Fibroblast of lung (primary cell): Measurements from ENCODE around the gene TCEAL2. TPM values are rescaled to one million over a fixed set of nuclear protein-coding genes. Genes with fewer than 3 reads are reported as not detected.
"Not testable (repeated sequence)": the region's sequence is repeated elsewhere in the genome, so short reads cannot be mapped to it uniquely, and the experiment has no call there.

Experiments
- DNase-seq, 2 donors: peaks; one replicate each; pipeline versions ENCODE4 v3.0.0 to v3.0.0-alpha.2; 2010; ENCODE audit warnings: low read depth in 2 of 2
- H2AFZ ChIP-seq: 2 replicates; pipeline ENCODE4 v1.5.1; 2012; ENCODE audit warnings: low read length, control low read depth, inconsistent platforms
- H3K27ac ChIP-seq: 2 replicates; pipeline ENCODE4 v1.5.1; 2011; ENCODE audit warnings: low read length, control low read depth; ENCODE audit not compliant: insufficient read depth
- H3K27me3 ChIP-seq: 2 replicates; pipeline ENCODE4 v1.5.1; 2011; ENCODE audit warnings: mild to moderate bottlenecking, low read length; ENCODE audit not compliant: control insufficient read depth, insufficient read depth
- H3K36me3 ChIP-seq: 2 replicates; pipeline ENCODE4 v1.5.1; 2011; ENCODE audit warnings: low read length; ENCODE audit not compliant: control insufficient read depth, insufficient read depth
- H3K4me1 ChIP-seq: 2 replicates; pipeline ENCODE4 v1.5.1; 2011; ENCODE audit warnings: low read length; ENCODE audit not compliant: control insufficient read depth, insufficient read depth; ENCODE audit errors: extremely low read depth
- H3K4me2 ChIP-seq: 2 replicates; pipeline ENCODE4 v1.5.1; 2011; ENCODE audit warnings: low read length, control low read depth; ENCODE audit not compliant: insufficient read depth; ENCODE audit errors: extremely low read depth
- H3K4me3 ChIP-seq, 4 experiments: fragments of 200-600 bp in 1 of 4; sonication (generic) in 1 of 4; replicated peaks in 1 of 4; 2 replicates each; pipeline ENCODE4 v1.5.1; 2011 to 2016; ENCODE audit warnings: low read length in 4 of 4, low read depth in 3 of 4, mild to moderate bottlenecking in 3 of 4, control low read depth in 2 of 4, inconsistent platforms in 1 of 4, mixed read lengths in 1 of 4; ENCODE audit not compliant: insufficient read depth in 1 of 4; ENCODE audit errors: control extremely low read depth in 1 of 4
- H3K79me2 ChIP-seq: 2 replicates; pipeline ENCODE4 v1.5.1; 2012; ENCODE audit warnings: mild to moderate bottlenecking, low read length, inconsistent platforms; ENCODE audit not compliant: control insufficient read depth, insufficient read depth
- H3K9ac ChIP-seq: 2 replicates; pipeline ENCODE4 v1.5.1; 2011; ENCODE audit warnings: mild to moderate bottlenecking, low read length, control low read depth; ENCODE audit not compliant: insufficient read depth
- H3K9me3 ChIP-seq: 2 replicates; pipeline ENCODE4 v1.5.1; 2012; ENCODE audit warnings: low read depth, low read length; ENCODE audit not compliant: control insufficient read depth, insufficient read depth
- H4K20me1 ChIP-seq: 2 replicates; pipeline ENCODE4 v1.5.1; 2011; ENCODE audit warnings: low read length; ENCODE audit not compliant: control insufficient read depth, insufficient read depth; ENCODE audit errors: extremely low read depth
- EZH2 ChIP-seq: IDR thresholded peaks from 2 replicates; pipeline ENCODE4 v1.5.1; 2012; ENCODE audit warnings: low read length, control low read depth, mild to moderate bottlenecking; ENCODE audit errors: missing control alignments
- polyA plus RNA-seq, 2 donors: library from polyadenylated mRNA; depleted of rRNA in 1 of 2; stranded (reverse) in 1 of 2; unstranded in 1 of 2; fragments of >200 nt; gene quantifications; 2 replicates each; pipeline ENCODE4 v1.2.1, GENCODE V29; 2011 to 2012; ENCODE audit warnings: missing spikeins in 1 of 2
- total RNA-seq: library from RNA; depleted of rRNA; stranded (reverse); fragments of >200 nt; gene quantifications from 2 replicates; pipeline ENCODE4 v1.2.1, GENCODE V29; 2014
- TF ChIP-seq, protein P1 (sequence below), 2 donors: IDR thresholded peaks in 1 of 2; conservative IDR thresholded peaks in 1 of 2; 1 replicate in 1 of 2; 2 replicates in 1 of 2; pipeline ENCODE4 v1.5.1; 2011 to 2012; ENCODE audit warnings: low read length in 2 of 2, control low read depth in 1 of 2, inconsistent platforms in 1 of 2, low read depth in 1 of 2, mild to moderate bottlenecking in 1 of 2

The TCEAL2 gene
- total and polyA plus RNA-seq, 2 donors (not counting 1 experiment from before 2014, with no cell fraction given), result 0.17 TPM; not detected in 1

DNA sequence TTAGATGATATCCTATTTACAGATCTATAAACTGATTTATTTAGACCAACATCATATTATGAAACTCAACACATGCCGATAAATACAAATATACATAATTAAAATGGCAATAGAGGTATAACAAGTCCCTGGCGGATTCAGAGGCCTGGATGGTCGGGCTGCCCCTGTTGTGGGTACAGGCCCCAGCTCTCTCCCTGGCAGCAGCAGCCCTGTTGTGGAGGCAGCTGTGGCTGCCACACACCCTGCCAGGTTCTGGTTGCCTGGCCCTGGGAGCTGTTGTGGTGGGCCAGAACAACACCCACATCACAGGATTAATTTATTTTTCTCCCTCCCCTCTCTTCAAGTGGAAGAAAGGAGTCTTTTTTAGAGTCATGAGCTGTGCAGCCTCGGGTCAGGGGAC, 12.1 kb upstream of the TCEAL2 start:
- Histone ChIP-seq H3K79me2 (no peaks in the 10 kb centered on the region), H3K27ac (no peak overlapping the region), H2AFZ (no peak overlapping the region), H4K20me1 (no peaks in the 10 kb centered on the region), H3K27me3 (no peaks in the 10 kb centered on the region), H3K9me3 (no peaks in the 10 kb centered on the region), H3K9ac (no peak overlapping the region), H3K4me3 (no peak overlapping the region), H3K4me2 (no peak overlapping the region), H3K4me1 (no peaks in the 10 kb centered on the region), H3K36me3 (no peaks in the 10 kb centered on the region)
- TF ChIP-seq EZH2, result no peak
- TF ChIP-seq, protein P1, sequence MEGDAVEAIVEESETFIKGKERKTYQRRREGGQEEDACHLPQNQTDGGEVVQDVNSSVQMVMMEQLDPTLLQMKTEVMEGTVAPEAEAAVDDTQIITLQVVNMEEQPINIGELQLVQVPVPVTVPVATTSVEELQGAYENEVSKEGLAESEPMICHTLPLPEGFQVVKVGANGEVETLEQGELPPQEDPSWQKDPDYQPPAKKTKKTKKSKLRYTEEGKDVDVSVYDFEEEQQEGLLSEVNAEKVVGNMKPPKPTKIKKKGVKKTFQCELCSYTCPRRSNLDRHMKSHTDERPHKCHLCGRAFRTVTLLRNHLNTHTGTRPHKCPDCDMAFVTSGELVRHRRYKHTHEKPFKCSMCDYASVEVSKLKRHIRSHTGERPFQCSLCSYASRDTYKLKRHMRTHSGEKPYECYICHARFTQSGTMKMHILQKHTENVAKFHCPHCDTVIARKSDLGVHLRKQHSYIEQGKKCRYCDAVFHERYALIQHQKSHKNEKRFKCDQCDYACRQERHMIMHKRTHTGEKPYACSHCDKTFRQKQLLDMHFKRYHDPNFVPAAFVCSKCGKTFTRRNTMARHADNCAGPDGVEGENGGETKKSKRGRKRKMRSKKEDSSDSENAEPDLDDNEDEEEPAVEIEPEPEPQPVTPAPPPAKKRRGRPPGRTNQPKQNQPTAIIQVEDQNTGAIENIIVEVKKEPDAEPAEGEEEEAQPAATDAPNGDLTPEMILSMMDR (conservative IDR thresholded peaks at IDR 0.05 in 1 of 2, IDR thresholded peaks at IDR 0.05 in 1 of 2; ENCODE audit: low read depth in 1 of 2, low read length in 2 of 2), result no peak
- no peak for DNase-seq

DNA sequence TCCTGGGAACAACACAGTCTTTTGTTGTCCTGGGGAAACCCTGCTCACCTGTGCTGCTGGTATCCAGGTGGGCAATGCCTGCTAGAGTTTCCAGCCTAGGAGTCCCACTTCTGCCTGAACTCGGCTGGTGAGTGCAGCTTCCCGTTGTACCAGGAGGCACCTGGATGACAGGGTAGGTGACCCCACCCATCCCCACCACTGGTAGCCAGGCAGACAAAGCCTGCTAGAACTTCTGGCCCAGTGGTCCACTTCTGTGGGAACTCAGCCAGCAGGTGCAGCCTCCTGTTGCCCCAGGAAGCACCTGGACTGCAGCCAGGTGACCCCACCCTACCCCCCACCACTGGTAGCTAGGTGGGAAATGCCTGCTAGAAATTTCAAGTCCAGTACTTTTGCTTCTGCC, 9.7 kb upstream of the TCEAL2 start:
- H3K27ac ChIP-seq, result no peak overlapping the region
- no peaks in the 10 kb centered on the region for H3K79me2 ChIP-seq
- H3K27me3 ChIP-seq, result no peaks in the 10 kb centered on the region
- no peak for DNase-seq
- TF ChIP-seq, protein P1 (conservative IDR thresholded peaks at IDR 0.05 in 1 of 2, IDR thresholded peaks at IDR 0.05 in 1 of 2; ENCODE audit: low read depth in 1 of 2, low read length in 2 of 2), result no peak
- no peak for TF ChIP-seq EZH2
- no peak overlapping the region for H3K4me2 ChIP-seq
- H3K9me3 ChIP-seq, result no peaks in the 10 kb centered on the region
- no peak overlapping the region for H3K9ac ChIP-seq
- H4K20me1 ChIP-seq, result no peaks in the 10 kb centered on the region
- H3K4me3 ChIP-seq, result no peak overlapping the region
- H3K36me3 ChIP-seq, result no peaks in the 10 kb centered on the region
- no peak overlapping the region for H2AFZ ChIP-seq
- no peaks in the 10 kb centered on the region for H3K4me1 ChIP-seq

DNA sequence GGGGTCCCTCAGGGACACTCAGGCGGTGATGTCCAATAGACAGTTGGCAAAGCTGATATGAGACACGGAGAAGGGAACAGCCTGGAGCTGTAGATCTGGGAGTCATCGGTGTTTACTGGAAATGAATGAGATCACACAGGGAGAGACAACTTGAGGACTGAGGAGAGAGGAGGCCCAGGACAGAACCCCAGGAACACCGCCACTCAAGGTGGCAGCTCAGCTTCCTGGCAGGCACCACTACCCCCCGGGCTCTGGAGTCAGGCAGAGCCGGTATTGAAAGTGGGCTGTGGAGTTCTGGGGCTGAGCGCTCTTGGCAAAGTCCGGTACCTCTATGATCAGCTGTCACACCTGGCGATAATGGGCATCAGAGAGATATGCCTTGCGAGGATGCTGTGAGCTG, 465 bp upstream of the TCEAL2 start:
- not testable (repeated sequence) for H3K9me3 ChIP-seq, H3K27me3 ChIP-seq, H3K27ac ChIP-seq, H4K20me1 ChIP-seq, H3K4me1 ChIP-seq, H3K9ac ChIP-seq, H3K4me3 ChIP-seq, DNase-seq, H2AFZ ChIP-seq, H3K79me2 ChIP-seq, H3K36me3 ChIP-seq, H3K4me2 ChIP-seq

DNA sequence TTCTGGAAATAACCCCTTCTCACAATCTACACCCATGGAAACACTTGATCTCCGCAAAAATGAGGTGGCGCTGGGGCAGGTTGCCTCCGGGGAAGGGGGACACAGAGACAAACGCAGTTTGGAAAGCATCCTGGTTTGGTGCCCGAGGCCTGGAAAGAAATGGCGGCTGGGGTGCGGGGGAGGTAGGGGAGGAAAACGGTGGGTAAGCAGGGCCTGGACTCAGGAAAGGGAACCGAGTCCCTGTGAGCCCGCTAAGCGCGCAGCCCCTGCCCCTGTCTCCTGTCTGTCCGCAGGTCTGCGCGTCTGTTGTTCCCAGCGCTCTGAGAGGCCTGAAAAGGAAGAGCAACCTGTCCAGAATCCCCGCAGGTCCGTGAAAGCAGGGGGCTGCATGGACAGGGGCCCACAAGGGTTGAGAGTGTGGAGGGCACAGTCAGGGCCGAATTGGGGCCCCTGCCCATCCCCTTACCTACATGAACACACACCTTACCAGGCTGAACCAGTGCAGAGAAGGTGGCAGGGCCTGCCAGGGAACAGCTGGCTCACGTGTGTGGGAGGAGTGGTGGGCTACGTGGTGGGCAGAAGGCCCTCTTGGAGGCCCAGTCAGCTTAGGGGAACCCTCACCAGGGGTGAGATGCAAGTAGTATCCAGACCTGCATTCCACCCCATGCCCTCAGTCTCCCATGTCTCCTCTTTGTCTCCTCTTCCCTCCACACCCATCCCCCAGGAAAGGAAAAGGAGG, 770 bp downstream of the TCEAL2 start:
- H3K9me3 ChIP-seq, H3K36me3 ChIP-seq: not testable (repeated sequence)

More for the DNA sequence above, 770 bp downstream of the TCEAL2 start:
- not testable (repeated sequence) for H3K27me3 ChIP-seq, H3K79me2 ChIP-seq, H2AFZ ChIP-seq, H3K9ac ChIP-seq, H3K27ac ChIP-seq, H4K20me1 ChIP-seq, H3K4me1 ChIP-seq, H3K4me3 ChIP-seq, H3K4me2 ChIP-seq, DNase-seq
